ENCODE data around the gene LSM7.

Gene LSM7

DNA sequence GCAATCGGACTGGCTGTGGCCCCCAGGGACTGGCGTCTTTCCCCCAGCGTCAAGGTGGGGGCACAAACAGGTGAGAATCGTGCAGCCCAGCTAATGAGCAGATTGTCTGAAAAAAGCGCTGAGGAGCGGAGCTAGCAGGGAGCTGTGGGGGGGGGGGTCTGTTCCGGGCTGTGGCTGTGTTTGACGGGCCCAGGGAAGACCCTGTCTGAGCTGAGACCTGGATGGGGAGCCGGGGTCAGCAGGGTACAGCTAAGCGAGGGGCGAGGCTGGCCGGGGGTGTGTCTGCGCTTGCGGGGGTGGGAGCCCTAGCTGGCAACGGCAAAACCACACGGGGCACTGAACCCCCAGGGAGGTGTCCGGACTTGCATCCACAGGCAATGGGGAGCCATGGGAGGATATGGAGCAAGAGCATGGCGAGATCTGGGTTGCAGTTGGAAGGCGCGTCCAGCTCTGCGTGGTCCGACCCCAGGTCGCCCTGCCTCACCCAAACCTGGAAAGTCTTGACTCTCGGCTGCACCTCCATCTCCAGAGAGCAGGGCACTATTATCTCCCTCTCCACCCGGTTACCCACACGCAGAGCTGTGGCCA, 25.1 kb downstream of the LSM7 start:
- Histone ChIP-seq H3K4me3 (replicated peaks; ENCODE audit: insufficient read depth, low read length) (no peak overlapping the region), H3K27ac (replicated peaks) (no peak overlapping the region), H3K27me3 (ENCODE audit: insufficient read depth, poor library complexity, severe bottlenecking) (peaks cover 35% of the 10 kb centered on the region)
- no peak for TF ChIP-seq CTCF (IDR thresholded peaks at IDR 0.05; ENCODE audit: insufficient read depth, low read length)
- TF ChIP-seq GABPA (IDR thresholded peaks at IDR 0.05; ENCODE audit: low read depth), result no peak
- no peak for TF ChIP-seq REST (IDR thresholded peaks at IDR 0.05; ENCODE audit: insufficient replicate concordance, low read depth)
- no peak for TF ChIP-seq SPI1 (IDR thresholded peaks at IDR 0.05; ENCODE audit: borderline replicate concordance, low read depth)
- no peak for TF ChIP-seq POLR2AphosphoS5 (IDR thresholded peaks at IDR 0.05; ENCODE audit: low read depth)
- DNase-seq (ENCODE audit: low read depth in 1 of 2, low spot score in 1 of 2), result no peak

DNA sequence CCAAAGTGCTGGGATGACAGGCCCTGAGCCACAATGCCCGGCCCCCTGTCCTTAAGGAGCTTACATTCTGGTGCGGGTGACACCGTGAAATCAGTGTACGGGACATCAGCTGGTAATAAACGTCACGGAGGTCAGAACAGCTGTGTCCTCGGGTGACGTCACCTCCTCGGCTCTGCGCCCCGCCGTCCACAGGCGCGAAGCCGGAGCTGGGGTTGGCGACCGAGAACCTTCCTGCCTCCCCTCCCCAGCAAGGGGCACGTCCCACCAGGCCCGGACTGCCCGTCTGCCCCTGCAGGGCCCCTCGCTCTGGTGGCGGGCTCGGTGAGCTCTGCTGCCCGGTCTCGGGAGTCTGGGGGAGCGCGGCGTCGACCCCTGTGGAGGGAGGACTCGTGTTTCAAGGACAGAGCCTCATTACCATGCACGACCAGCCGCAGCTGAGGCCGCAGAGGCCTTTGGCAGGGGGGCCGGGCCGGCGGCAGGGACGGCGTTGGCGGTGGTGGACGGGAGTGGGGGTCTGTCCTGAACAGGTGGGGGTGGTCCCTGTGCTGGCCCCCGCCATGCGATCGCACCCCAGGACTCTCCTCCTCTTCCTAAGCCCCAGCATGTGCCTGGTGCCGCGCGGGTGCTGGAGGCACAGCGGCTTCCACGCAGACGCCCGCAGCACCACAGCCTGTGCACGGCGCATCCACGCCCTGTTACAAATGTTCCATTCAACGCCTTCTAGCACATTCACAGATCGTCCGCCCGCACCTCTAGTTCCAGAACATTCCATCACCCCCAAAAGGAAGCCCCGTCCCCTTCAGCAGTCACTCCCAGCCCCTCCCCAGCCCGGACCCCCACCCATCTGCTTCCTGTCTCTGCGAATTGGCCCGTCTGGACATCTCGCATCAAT, 25.8 kb downstream of the LSM7 start:
- Histone ChIP-seq H3K27ac (replicated peaks) (no peak overlapping the region), H3K27me3 (ENCODE audit: insufficient read depth, poor library complexity, severe bottlenecking) (peaks cover 33% of the 10 kb centered on the region), H3K4me3 (replicated peaks; ENCODE audit: insufficient read depth, low read length) (no peak overlapping the region)
- TF ChIP-seq CTCF (IDR thresholded peaks at IDR 0.05; ENCODE audit: insufficient read depth, low read length) (no peak), POLR2AphosphoS5 (IDR thresholded peaks at IDR 0.05; ENCODE audit: low read depth) (peak; percentile 54; the same call in 1 of the 2 replicates), GABPA (IDR thresholded peaks at IDR 0.05; ENCODE audit: low read depth) (no peak)
- DNase-seq (ENCODE audit: low read depth in 1 of 2, low spot score in 1 of 2), result no peak

DNA sequence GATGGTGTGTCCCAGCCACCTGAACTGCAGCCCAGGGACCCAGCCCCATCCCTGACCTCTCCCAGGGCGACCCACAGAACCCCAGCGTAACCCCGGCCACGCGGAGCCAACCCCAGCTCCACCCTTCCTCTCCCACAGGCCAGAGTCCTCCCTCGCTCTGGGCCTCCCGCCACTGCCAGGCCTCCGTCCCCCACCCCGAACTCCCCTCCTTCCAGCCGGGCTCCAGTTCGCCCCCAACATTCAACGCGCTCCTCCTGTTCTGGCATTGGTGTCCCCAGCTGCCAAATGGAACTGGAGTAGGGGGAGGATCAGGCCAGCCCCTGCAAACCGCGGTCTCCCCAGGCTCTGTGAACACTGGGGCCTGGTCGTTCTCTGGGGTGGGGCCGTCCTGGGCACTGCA, 27.9 kb downstream of the LSM7 start:
- H3K27me3 ChIP-seq (ENCODE audit: insufficient read depth, poor library complexity, severe bottlenecking), result peaks cover 17% of the 10 kb centered on the region
- no peak overlapping the region for H3K4me3 ChIP-seq (replicated peaks; ENCODE audit: insufficient read depth, low read length)
- TF ChIP-seq CTCF (IDR thresholded peaks at IDR 0.05; ENCODE audit: insufficient read depth, low read length), result no peak
- peak; percentile 71; the same call in 1 of the 2 replicates for TF ChIP-seq POLR2AphosphoS5 (IDR thresholded peaks at IDR 0.05; ENCODE audit: low read depth)
- no peak for DNase-seq (ENCODE audit: low read depth in 1 of 2, low spot score in 1 of 2)
- no peak overlapping the region for H3K27ac ChIP-seq (replicated peaks)

- Histone ChIP-seq H3K27me3 (ENCODE audit: insufficient read depth, poor library complexity, severe bottlenecking) (no peaks in the 10 kb centered on the region), H3K4me3 (replicated peaks; ENCODE audit: insufficient read depth, low read length) (no peak overlapping the region), H3K27ac (replicated peaks) (no peak overlapping the region)
- TF ChIP-seq REST (IDR thresholded peaks at IDR 0.05; ENCODE audit: insufficient replicate concordance, low read depth) (no peak), GABPA (IDR thresholded peaks at IDR 0.05; ENCODE audit: low read depth) (no peak), SPI1 (IDR thresholded peaks at IDR 0.05; ENCODE audit: borderline replicate concordance, low read depth) (no peak)
- no peak for DNase-seq (ENCODE audit: low read depth in 1 of 2, low spot score in 1 of 2)
These were observed 32.2 kb downstream of the LSM7 start for GRCh38 chr19:2296141-2296540.

Measured in HL-60 (cell line).